Body of pancreas (tissue), 4 donors: ENCODE data around the gene LILRB1.

Source experiments
- CTCF ChIP-seq, 7 experiments: fragments of 450-650 bp in 4 of 7; fragments of 200-600 bp in 3 of 7; sonication (generic) in 3 of 7; IDR thresholded peaks; one replicate each; pipeline ENCODE4 v1.5.1; 2016 to 2019; ENCODE audit warnings: antibody characterized with exemption in 7 of 7
- POLR2A ChIP-seq, 3 donors: fragments of 450-650 bp; IDR thresholded peaks; one replicate each; pipeline ENCODE4 v1.6.1; 2016; ENCODE audit warnings: antibody characterized with exemption in 3 of 3, mild to moderate bottlenecking in 2 of 3

DNA sequence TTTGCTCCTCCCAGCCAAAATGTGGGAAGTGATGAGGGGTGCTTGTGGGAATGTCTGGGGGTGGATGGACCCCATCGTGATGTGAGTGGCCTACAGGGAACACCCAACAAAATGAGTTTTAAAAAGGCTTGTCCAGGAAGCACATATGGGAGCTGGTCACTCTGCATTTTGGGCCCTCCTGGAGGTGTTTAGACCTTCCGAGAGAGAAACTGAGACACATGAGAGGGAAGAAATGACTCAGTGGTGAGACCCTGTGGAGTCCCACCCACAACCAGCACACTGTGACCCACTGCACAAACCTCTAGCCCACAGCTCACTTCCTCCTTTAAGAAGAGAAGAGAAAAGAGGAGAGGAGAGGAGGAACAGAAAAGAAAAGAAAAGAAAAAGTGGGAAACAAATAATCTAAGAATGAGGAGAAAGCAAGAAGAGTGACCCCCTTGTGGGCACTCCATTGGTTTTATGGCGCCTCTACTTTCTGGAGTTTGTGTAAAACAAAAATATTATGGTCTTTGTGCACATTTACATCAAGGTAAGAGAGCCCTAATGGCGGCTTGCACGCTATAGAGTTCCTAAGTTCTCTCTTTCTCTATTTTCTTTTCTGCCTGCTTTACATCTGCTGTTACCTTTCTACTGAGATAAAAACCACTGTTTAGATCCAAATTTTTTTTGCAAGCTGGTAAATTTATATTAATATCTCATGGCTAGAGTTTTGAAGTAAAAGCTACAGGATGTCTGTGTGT lies 13.3 kb upstream of the LILRB1 start:
- TF ChIP-seq CTCF (IDR thresholded peaks at IDR 0.05), result no peak
- no peak for TF ChIP-seq POLR2A (IDR thresholded peaks at IDR 0.05)
